HG02678 (cell line): Measurements from ENCODE around the gene ZBTB22.
A peak's percentile ranks its signal among the peaks of the same experiment; 100 is the strongest.
"Not testable (repeated sequence)": the region's sequence is repeated elsewhere in the genome, so short reads cannot be mapped to it uniquely, and the experiment has no call there.

Experiments used
- ATAC-seq: cut with Tn5 transposase; IDR thresholded peaks from one replicate; pipeline ENCODE4 v1.9.1; 2021; ENCODE audit warnings: mild to moderate bottlenecking, moderate library complexity; ENCODE audit not compliant: unreplicated experiment

ZBTB22 gene, protein sequence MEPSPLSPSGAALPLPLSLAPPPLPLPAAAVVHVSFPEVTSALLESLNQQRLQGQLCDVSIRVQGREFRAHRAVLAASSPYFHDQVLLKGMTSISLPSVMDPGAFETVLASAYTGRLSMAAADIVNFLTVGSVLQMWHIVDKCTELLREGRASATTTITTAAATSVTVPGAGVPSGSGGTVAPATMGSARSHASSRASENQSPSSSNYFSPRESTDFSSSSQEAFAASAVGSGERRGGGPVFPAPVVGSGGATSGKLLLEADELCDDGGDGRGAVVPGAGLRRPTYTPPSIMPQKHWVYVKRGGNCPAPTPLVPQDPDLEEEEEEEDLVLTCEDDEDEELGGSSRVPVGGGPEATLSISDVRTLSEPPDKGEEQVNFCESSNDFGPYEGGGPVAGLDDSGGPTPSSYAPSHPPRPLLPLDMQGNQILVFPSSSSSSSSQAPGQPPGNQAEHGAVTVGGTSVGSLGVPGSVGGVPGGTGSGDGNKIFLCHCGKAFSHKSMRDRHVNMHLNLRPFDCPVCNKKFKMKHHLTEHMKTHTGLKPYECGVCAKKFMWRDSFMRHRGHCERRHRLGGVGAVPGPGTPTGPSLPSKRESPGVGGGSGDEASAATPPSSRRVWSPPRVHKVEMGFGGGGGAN

DNA sequence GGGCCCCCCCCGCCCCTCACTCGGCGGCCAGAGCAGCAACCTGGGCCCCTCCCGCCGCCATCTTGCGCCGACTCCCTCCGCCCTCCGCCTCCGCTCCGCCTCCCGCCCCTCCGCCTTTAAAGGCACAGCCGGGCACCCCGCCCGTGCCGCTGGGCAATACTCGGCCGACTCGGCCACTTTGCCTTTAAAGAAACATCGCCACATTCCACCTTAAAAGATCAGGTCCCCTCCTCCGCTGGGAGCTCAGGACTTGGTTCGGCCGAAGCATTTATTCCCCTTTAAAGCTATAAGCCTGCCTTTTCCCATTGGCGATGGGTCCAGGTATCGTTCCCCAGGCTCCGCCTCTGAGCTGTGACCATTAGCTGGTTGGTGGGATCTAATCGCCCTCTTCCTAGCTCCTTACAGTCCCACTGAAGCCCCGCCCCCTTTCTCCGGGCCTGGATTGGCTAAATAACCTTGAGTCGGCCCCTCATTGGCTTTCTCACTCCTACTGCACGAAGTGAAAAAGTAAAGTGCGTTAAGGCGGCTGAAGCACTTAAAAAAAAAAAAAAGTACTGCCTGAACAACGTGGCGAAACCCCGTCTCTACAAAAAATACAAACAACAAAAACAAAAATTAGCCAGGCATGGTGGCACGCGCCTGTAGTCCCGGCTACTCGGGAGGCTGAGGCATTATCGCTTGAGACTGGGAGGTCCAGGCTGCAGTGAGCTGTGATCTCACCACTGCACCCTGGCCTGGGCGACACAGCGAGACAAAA lies at the start of gene ZBTB22:
Gene ZBTB22, minus strand, starts transcription at position 76 of the 757 bp plus-strand sequence. CDS start 828 bp downstream, outside the sequence.
- peak; percentile 57 for ATAC-seq

DNA sequence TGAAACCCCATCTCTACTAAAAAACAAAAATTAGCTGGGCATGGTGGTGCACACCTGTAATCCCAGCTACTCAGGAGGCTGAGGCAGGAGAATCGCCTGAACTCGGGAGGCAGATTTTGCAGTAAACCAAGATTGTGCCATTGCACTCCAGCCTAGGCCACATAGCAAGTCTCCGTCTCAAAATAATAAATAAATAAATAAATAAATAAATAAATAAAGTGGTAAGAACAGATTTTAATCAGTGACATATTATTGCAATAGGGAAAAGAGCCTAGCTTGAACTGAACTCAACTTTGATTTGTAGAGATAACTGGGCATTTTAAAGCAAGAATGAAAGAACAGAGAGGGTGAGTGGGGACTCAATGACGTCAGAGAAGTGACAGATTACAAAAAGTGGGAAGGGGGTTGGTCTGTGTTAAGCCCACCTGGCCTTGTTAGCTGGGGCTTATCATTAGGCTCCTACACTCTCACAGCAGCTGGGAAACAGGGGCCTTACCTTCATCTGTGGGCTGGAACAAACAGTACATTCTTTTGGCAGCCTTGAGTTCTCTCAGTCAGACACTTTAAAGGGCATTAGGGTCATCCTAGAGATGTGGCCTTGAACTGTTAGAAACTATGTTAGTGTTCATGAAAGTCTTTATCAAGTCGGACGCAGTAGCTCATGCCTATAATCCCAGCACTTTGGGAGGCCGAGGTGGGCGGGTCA lies 49.6 kb upstream of the ZBTB22 start:
- ATAC-seq: no peak

DNA sequence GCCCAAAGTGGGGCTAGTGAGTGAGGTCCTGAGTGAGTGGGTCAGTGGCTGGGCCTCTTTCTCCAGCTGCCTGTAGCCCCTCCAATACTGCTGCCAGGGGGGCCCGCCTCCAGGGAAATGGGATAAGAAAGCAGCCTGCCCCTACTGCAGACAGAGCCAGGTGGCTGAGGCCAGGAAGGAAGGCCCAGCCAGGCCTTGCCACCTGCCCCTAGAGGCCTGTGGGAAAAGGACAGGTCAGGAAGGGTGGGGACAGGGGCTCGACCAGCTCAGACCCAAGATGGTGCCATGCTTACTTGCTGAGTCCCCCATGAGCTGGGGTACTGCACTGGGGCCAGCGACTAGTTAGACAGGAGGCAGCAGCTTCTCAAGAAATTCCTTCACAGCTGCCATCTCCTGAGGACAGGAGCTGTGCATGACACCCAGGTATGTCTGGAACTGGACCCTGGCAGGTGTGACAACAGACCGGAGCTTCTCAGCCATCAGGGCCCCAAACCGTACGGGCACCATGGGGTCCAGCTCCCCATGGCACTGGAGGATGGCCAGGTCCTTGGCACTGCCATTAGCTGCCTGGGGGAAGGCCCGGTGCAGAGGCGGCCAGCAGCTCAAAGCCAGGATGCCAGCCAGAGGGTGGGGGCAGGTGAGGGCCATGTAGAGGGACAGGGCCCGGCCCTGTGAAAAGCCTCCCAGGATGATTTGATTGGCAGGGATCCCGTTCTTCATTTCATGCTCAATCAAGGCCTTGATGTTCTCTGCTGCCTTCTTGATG lies 47.8 kb upstream of the ZBTB22 start:
- ATAC-seq: not testable (repeated sequence)

DNA sequence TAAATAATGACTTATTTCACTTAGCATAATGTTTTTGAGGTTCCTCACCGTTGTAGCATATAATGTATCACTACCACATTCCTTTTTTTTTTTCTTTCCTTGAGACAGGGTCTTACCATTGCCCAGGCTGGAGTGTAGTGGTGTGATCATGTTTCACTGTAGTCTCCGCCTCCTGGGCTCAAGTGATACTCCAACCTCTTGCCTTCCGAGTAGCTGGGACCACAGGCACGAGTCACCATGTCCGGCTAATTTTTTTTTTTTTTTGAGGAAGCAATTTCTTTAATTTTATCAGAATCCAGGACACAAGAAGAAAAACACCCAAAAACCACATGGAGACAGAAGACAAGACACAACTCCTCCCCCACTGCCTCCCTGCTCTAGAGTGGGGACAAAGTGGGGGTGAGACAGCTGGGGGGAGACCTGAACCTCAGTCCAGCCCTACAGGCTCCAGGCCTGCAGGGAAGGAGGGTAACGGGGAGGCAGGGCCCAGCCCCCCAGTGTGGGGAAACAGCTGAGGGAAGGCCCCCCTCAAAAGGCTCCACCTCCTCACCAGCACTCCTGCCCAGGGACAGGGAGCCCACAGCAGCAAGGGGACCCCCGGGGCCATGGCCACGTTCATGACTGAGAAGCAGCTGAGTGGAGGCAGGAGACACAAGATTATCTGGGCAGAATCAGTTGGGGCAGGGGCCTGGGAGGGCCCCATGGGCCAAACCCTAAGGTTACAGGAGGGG lies 47.1 kb upstream of the ZBTB22 start:
- not testable (repeated sequence) for ATAC-seq

DNA sequence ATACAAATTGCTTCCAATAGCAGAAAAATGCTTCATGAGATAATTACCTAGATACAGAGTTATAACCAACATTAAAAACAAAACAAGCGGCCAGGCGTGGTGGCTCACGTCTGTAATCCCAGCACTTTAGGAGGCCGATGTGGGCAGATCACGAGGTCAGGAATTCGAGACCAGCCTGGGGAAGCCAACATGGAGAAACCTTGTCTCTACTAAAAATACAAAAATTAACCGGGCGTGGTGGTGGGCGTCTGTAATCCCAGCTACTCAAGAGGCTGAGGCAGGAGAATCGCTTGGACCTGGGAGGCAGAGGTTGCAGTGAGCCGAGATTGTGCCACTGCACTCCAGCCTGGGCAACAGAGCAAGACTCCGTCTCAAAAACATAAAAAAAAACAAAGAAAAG lies 45.9 kb upstream of the ZBTB22 start:
- not testable (repeated sequence) for ATAC-seq

DNA sequence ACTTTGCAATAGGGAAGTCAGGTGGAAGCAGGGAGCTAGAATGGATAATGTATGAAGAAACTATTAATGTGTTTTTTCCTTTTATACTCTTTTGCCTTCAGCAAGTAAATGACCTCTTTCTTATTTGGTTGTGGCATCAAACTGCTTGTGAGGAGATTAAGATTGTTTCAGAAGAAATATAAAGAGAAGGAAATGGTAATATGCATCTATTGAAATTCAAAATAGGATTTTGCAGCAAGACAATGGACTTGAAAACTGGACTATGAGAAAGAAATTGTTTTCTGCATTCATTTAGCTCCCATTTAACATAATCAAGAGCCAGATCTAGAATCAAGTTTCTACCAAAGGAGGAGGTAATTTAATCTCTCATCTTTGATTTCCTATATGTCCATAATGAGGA lies 41.8 kb upstream of the ZBTB22 start:
- ATAC-seq: no peak

DNA sequence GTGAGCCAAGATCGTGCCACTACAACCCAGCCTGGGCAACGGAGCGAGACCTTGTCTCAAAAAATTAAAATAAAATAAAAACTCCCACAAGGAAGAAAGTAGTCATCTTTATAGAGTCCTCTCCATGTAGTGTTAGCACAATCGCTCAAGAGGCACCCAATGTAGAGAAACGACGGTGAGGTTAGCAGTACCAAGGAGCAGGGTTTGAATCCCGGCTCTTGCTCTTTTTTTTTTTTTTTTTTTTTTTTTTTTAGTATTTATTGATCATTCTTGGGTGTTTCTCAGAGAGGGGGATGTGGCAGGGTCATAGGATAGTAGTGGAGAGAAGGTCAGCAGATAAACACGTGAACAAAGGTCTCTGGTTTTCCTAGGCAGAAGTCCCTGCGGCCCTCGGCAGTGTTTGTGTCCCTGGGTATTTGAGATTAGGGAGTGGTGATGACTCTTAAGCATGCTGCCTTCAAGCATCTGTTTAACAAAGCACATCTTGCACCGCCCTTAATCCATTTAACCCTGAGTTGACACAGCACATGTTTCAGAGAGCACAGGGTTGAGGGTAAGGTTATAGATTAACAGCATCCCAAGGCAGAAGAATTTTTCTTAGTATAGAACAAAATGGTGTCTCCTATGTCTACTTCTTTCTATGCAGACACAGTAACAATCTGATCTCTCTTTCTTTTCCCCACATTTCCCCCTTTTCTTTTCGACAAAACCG lies 39.8 kb upstream of the ZBTB22 start:
- not testable (repeated sequence) for ATAC-seq

DNA sequence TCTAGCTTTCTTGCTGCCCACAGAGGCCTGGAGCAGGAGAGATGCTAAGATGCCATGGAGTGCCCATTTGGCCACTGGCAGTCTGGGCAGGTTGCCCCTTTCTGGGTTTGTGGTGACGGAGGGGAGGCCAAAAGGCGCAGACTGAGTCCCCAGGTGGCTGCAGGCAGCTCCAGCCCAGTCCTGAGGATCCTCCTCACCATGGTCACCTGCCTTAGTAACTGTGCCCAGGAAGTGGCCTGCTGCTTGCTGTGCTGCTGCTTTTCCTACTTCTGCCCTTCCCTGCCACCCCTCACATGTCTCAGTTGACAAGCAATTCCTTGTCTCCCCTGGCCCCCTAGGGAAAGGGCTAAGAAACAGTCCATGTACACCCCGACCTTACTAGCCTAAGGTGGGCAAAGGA lies 38.8 kb upstream of the ZBTB22 start:
- no peak for ATAC-seq

DNA sequence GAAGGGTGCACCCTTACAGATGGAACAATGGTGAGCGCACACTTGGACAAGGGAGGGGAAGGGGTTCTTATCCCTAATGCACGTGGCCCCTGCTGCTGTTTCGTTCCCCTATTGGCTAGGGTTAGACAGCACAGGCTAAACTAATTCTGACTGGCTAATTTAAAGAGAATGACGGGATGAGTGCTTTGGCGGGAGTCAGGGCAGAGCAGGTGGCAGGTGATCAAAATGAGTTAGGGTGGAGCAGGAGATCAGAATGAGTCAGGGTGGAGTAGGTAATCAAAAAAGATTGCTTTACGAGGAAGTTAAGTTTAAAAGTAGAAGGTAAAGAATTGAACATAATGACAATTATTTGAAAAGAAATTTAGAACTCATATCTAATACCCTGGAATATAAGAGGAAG lies 38.3 kb upstream of the ZBTB22 start:
- not testable (repeated sequence) for ATAC-seq

DNA sequence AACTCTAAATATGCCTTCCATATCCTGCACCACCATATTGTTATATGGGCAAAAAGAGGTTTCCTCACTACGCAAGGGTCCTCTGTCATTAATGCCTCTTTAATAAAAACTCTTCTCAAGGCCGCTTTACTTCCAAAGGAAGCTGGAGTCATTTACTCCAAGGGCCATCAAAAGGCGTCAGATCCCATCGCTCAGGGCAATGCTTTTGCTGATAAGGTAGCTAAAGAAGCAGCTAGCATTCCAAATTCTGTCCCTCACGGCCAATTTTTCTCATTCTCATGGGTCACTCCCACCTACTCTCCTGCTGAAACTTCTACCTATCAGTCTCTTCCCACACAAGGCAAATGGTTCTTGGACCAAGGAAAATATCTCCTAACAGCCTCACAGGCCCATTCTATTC lies 30.3 kb upstream of the ZBTB22 start:
- no peak for ATAC-seq

DNA sequence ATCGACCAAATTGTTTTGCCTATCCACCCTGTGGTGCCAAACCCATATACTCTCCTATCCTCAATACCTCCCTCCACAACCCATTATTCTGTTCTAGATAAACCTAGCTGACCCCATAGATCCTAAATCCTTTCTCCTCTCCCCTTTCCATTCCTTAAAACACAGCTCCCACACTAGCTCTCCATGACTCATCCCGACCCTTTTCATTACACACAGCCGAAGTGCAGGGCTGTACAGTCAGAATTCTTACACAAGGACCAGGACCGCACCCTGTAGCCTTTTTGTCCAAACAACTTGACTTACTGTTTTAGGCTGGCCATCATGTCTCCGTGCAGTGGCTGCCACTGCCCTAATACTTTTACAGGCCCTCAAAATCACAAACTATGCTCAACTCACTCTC lies 29.4 kb upstream of the ZBTB22 start:
- ATAC-seq: not testable (repeated sequence)

DNA sequence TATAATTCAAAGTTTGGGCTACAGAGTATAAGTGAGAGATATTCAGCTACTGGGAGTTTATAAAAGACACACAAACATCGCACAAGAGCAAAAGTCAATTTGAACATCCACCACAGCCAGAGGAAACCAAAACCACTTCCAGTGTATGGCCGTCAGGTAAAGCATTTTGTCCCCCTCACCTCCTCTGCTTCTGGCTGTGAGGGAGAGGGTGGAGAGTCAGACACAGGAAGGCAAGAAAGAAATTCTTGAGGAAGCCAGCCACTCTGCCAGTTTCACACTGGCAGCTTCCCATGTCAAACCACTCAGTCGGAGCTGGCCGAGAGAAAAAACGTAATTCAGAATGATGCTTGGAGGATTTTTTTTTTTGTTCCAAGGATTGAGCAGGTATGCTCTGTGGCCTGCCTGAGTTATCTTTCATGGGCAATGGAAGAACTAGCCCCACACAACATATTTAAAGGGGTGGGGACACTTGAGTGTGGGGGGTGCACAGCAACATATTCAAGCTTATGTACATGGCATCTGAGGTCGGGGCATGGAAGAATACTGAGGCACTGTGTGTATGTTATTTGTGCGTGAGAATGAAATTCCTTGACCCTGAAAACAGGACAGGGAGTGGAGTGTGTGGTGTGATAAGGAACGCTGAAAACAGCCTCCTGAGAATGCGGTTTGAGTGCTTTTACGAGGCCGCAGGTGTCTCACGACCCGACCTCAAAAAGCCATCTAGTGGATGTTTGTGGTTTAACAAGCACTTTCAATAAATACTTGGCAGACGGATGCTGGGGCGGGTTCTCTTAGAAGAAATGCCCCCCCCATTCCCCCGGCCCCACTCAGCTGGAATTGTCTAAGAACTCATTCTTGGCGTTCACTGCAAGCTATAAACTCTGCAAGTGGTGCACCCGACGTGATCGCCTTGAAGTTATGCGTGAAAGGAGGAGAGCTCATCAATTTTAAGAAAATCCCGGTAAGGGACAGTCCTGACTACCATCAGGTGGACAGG lies 27.5 kb upstream of the ZBTB22 start:
- ATAC-seq: no peak

DNA sequence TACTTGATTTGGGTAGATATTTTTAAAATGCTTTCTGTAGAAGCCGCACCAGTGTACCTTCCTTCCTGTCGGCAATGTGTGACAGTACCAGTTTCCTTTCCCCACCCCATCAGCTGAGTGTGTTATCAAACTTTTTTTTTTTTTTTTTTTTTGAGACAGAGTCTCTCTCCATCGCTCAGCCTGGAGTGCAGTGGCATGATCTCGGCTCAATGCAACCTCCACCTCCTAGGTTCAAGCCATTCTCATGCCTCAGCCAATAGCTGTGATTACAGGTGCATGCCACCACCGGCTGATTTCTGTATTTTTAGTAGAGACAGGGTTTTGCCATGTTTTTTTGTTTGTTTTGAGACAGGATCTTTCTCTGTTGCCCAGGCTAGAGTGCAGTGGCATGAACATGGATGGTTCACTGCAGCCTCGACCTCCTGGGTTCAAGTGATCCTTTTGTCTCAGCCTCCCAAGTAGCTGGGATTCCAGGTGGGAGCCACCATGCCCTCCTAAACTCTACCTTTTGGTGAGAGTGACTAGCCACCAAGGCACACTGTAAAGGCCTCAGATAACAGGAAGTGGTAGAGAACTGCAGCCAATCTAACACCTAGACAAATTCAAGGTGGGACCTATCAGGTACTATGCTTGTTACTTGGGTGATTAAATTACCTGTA lies 26.5 kb upstream of the ZBTB22 start:
- peak; percentile 56 for ATAC-seq

DNA sequence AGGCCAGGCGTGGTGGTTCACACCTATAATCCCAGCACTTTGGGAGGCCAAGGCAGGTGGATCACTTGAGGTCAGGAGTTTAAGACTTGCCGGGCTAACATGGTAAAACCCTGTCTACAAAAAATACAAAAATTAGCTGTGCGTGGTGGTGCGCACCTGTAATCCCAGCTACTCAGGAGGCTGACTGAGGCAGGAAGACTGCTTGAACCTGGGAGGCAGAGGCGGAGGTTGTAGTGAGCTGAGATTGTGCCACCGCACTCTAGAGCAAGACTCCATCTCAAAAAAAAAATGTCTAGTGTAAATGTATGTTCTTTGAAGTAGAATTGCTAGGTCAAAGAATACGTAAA lies 26.0 kb upstream of the ZBTB22 start:
- not testable (repeated sequence) for ATAC-seq

DNA sequence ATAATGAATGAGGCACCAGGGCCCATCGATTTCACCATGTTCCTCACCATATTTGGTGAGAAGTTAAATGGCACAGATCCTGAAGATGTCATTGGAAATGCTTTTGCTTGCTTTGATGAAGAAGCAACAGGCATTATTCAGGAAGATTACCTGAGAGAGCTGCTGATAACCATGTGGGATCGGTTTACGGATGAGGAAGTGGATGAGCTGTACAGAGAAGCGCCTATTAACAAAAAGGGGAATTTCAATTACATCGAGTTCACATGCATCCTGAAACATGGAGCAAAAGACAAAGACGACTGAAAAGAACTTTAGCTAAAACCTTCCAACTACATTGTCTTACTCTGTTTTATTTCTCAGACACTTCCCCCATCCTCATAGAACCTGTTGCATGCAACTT lies 21.6 kb upstream of the ZBTB22 start:
- ATAC-seq: no peak

DNA sequence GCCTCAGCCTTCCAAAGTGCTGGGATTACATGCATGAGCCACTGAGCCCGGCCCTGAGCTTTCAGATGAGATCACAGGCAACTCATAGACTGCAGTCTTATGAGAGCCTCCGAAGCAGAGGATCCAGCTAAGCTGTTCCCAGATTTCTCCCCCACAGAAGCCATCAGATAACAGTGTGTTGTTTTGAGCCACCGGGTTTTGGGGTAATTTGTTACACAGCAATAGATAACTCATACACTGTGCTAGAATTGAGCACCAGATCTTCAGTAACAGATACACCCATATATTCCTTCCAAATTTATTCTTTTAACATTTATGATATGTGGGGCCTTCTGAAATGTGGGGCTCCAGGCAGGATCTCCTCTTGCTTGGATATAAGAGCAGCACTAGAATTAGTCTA lies 19.0 kb upstream of the ZBTB22 start:
- ATAC-seq: no peak

DNA sequence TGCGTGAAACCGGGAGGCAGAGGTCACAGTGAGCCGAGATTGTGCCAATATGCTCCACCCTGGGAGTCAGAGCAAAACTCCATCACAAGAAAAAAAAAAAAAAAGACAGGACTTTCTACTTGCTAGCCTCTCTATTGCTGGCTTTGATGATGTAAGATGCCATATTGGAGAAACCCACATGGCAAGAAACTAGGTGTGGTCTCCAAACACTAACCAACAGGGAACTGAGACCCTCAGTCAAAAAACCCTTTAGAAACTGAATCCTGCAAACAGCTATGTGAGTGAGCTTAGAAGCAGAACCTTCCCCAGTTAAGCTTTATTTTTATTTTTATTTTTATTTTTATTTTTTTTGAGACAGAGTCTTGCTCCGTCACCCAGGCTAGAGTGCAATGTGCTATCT lies 18.4 kb upstream of the ZBTB22 start:
- no peak for ATAC-seq
